ENCODE data around the gene RRP12. TPM values are rescaled to one million over a fixed set of nuclear protein-coding genes. Genes with fewer than 3 reads are reported as not detected.

The RRP12 gene
- polyA plus RNA-seq, 1 donor from 2014 or later = 9.7 TPM

- H3K36me3 ChIP-seq (ENCODE audit: insufficient read depth, low read length) = no peaks in the 10 kb centered on the region
- TF ChIP-seq EZH2 (IDR thresholded peaks at IDR 0.05; ENCODE audit: borderline replicate concordance, insufficient read depth, low read length, poor library complexity, severe bottlenecking) (no peak), MXI1 (conservative IDR thresholded peaks at IDR 0.05; ENCODE audit: poor library complexity, severe bottlenecking) (no peak), EP300 (conservative IDR thresholded peaks at IDR 0.05; ENCODE audit: poor library complexity, severe bottlenecking) (no peak), SMC3 (conservative IDR thresholded peaks at IDR 0.05; ENCODE audit: poor library complexity) (no peak), REST (IDR thresholded peaks at IDR 0.05; ENCODE audit: borderline replicate concordance) (no peak), CTCF (IDR thresholded peaks at IDR 0.05; ENCODE audit: poor library complexity, severe bottlenecking) (no peak), TAF1 (IDR thresholded peaks at IDR 0.05; ENCODE audit: low read depth) (no peak), POLR2AphosphoS5 (IDR thresholded peaks at IDR 0.05) (no peak), RAD21 (conservative IDR thresholded peaks at IDR 0.05) (no peak)
These were observed 20.6 kb downstream of the RRP12 start for GRCh38 chr10:97380516-97380915.

GRCh38 chr10:97378933-97379921, 21.9 kb downstream of the RRP12 start:
- H3K36me3 ChIP-seq (ENCODE audit: insufficient read depth, low read length) = no peaks in the 10 kb centered on the region
- no peak overlapping the region for H3K27ac ChIP-seq (ENCODE audit: low read length)
- H3K79me2 ChIP-seq (replicated peaks; ENCODE audit: insufficient read depth, low read length) = no peaks in the 10 kb centered on the region
- H3K9ac ChIP-seq (ENCODE audit: low read length) = no peak overlapping the region
- H3K9me3 ChIP-seq (ENCODE audit: low read length) = no peaks in the 10 kb centered on the region
- TF ChIP-seq POLR2AphosphoS5 (IDR thresholded peaks at IDR 0.05) = no peak
- H3F3A ChIP-seq (ENCODE audit: insufficient read depth, low read length, poor library complexity, severe bottlenecking) = no peaks in the 10 kb centered on the region
- no peaks in the 10 kb centered on the region for H4K20me1 ChIP-seq (ENCODE audit: insufficient read depth)
- H3K4me2 ChIP-seq (ENCODE audit: low read length) = no peak overlapping the region
- no peak overlapping the region for H2AFZ ChIP-seq (ENCODE audit: low read depth, low read length)
- H3K4me3 ChIP-seq (ENCODE audit: low read length) = no peak overlapping the region
- H3K27me3 ChIP-seq (ENCODE audit: insufficient read depth, low read depth, low read length) = no peaks in the 10 kb centered on the region
- no peaks in the 10 kb centered on the region for H3K9me2 ChIP-seq (ENCODE audit: insufficient read depth, low read length)

More at GRCh38 chr10:97380516-97380915, 20.6 kb downstream of the RRP12 start:
- H3K27ac ChIP-seq (ENCODE audit: low read length) = no peak overlapping the region
- no peak overlapping the region for H2AFZ ChIP-seq (ENCODE audit: low read depth, low read length)
- no peaks in the 10 kb centered on the region for H3F3A ChIP-seq (ENCODE audit: insufficient read depth, low read length, poor library complexity, severe bottlenecking)
- no peak overlapping the region for H3K4me2 ChIP-seq (ENCODE audit: low read length)
- H3K4me3 ChIP-seq (ENCODE audit: low read length) = no peak overlapping the region
- H4K20me1 ChIP-seq (ENCODE audit: insufficient read depth) = no peaks in the 10 kb centered on the region
- H3K79me2 ChIP-seq (replicated peaks; ENCODE audit: insufficient read depth, low read length) = no peaks in the 10 kb centered on the region
- H3K9me3 ChIP-seq (ENCODE audit: low read length) = no peaks in the 10 kb centered on the region
- H3K9ac ChIP-seq (ENCODE audit: low read length) = no peak overlapping the region
- H3K27me3 ChIP-seq (ENCODE audit: insufficient read depth, low read depth, low read length) = no peaks in the 10 kb centered on the region
- no peaks in the 10 kb centered on the region for H3K9me2 ChIP-seq (ENCODE audit: insufficient read depth, low read length)

Measured in neural cell (in vitro differentiated cells).